ENCODE data around the gene RPL13.
"Not testable (repeated sequence)": the region's sequence is repeated elsewhere in the genome, so short reads cannot be mapped to it uniquely, and the experiment has no call there.

The RPL13 gene

GRCh38 chr16:89569506-89570341 lies 9.2 kb downstream of the RPL13 start:
- Histone ChIP-seq H3K4me2 (ENCODE audit: low read length) (no peak overlapping the region), H3K27me3 (ENCODE audit: control insufficient read depth, low read length) (no peaks in the 10 kb centered on the region; the same call in 1 of the 2 replicates), H3K27ac (ENCODE audit: low read depth, low read length) (no peak overlapping the region), H3K9me3 (ENCODE audit: control insufficient read depth, insufficient read depth, low read length) (no peaks in the 10 kb centered on the region), H3K4me1 (ENCODE audit: control insufficient read depth, low read length) (peaks cover 41% of the 10 kb centered on the region), H3K79me2 (ENCODE audit: control insufficient read depth, low read length) (no peaks in the 10 kb centered on the region), H3F3A (ENCODE audit: control insufficient read depth, insufficient read depth) (peaks cover 28% of the 10 kb centered on the region), H4K20me1 (ENCODE audit: control insufficient read depth, insufficient read depth, low read depth, low read length) (peaks cover 6% of the 10 kb centered on the region; the same call in 1 of the 2 replicates), H3K36me3 (ENCODE audit: control insufficient read depth, low read length) (peaks cover 16% of the 10 kb centered on the region), H3K4me3 (ENCODE audit: low read length) (no peak overlapping the region), H3K9me2 (replicated peaks; ENCODE audit: control insufficient read depth, low read length) (no peaks in the 10 kb centered on the region)
- TF ChIP-seq EZH2phosphoT487 (IDR thresholded peaks at IDR 0.05; ENCODE audit: borderline replicate concordance, low read length) (no peak), CTCF (IDR thresholded peaks at IDR 0.05; ENCODE audit: low read depth, low read length, poor library complexity, severe bottlenecking) (no peak)

- peaks cover 9% of the 10 kb centered on the region for H3K36me3 ChIP-seq (ENCODE audit: control insufficient read depth, low read length)
- H3K27ac ChIP-seq (ENCODE audit: low read depth, low read length), result no peak overlapping the region
- no peaks in the 10 kb centered on the region for H3K9me2 ChIP-seq (replicated peaks; ENCODE audit: control insufficient read depth, low read length)
- H3K4me2 ChIP-seq (ENCODE audit: low read length), result no peak overlapping the region
- peaks cover 41% of the 10 kb centered on the region for H3K4me1 ChIP-seq (ENCODE audit: control insufficient read depth, low read length)
- TF ChIP-seq CTCF (IDR thresholded peaks at IDR 0.05; ENCODE audit: low read depth, low read length, poor library complexity, severe bottlenecking), result no peak
- TF ChIP-seq EZH2phosphoT487 (IDR thresholded peaks at IDR 0.05; ENCODE audit: borderline replicate concordance, low read length), result no peak
- H3K4me3 ChIP-seq (ENCODE audit: low read length), result no peak overlapping the region
- peaks cover 5% of the 10 kb centered on the region for H3K27me3 ChIP-seq (ENCODE audit: control insufficient read depth, low read length)
- no peaks in the 10 kb centered on the region for H3K79me2 ChIP-seq (ENCODE audit: control insufficient read depth, low read length)
- H4K20me1 ChIP-seq (ENCODE audit: control insufficient read depth, insufficient read depth, low read depth, low read length), result peaks cover 6% of the 10 kb centered on the region; the same call in 1 of the 2 replicates
- no peaks in the 10 kb centered on the region for H3K9me3 ChIP-seq (ENCODE audit: control insufficient read depth, insufficient read depth, low read length)
- H3F3A ChIP-seq (ENCODE audit: control insufficient read depth, insufficient read depth), result peaks cover 21% of the 10 kb centered on the region
Observed at GRCh38 chr16:89570342-89570923, 10.0 kb downstream of the RPL13 start.

DNA sequence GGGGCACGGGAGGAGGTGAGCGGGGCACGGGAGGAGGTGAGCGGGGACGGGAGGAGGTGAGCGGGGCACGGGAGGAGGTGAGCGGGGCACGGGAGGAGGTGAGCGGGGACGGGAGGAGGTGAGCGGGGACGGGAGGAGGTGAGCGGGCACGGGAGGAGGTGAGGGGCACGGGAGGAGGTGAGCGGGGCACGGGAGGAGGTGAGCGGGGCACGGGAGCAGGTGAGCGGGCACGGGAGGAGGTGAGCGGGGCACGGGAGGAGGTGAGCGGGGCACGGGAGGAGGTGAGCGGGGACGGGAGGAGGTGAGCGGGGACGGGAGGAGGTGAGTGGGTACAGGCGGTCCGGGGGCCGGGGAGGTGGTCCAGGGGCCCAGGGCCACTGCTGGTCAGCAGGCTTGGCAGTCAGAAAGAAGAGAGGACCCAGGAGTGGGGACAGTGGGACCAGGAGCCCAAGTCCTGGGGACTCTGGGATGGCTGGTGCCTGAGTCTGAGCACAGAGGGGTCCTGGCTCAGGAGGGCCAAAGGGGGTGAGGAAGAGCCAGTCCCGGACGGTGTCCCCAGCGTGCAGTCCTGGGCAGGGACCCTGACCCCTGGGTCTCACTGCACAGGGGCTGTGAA lies 10.6 kb downstream of the RPL13 start:
- H3K27me3 ChIP-seq (ENCODE audit: control insufficient read depth, low read length); H3K79me2 ChIP-seq (ENCODE audit: control insufficient read depth, low read length); H3K27ac ChIP-seq (ENCODE audit: low read depth, low read length); H4K20me1 ChIP-seq (ENCODE audit: control insufficient read depth, insufficient read depth, low read depth, low read length); H3K36me3 ChIP-seq (ENCODE audit: control insufficient read depth, low read length); H3K9me3 ChIP-seq (ENCODE audit: control insufficient read depth, insufficient read depth, low read length); H3K4me3 ChIP-seq (ENCODE audit: low read length); H3K4me2 ChIP-seq (ENCODE audit: low read length); H3K9me2 ChIP-seq (replicated peaks; ENCODE audit: control insufficient read depth, low read length): not testable (repeated sequence)
- Histone ChIP-seq H3K4me1 (ENCODE audit: control insufficient read depth, low read length) (peaks cover 38% of the 10 kb centered on the region), H3F3A (ENCODE audit: control insufficient read depth, insufficient read depth) (peaks cover 14% of the 10 kb centered on the region)
